HepG2 (cell line): ENCODE results near the gene VSNL1. TPM values are rescaled to one million over a fixed set of nuclear protein-coding genes. Genes with fewer than 3 reads are reported as not detected.

ENCODE experiments used
- ATAC-seq: fragments of 200-7000 bp; cut with Tn5 transposase; 3 replicates; pipeline ENCODE4 v1.9.1; 2020; ENCODE audit warnings: mild to moderate bottlenecking, moderate library complexity
- BruUV-seq: library from RNA; stranded (reverse); fragments of 400-500 nt; replicated peaks from 2 replicates; lab custom pipeline; 2021; lab: Mats Ljungman, UMichigan
- CTCF ChIA-PET: fragments of 300-600 bp; formaldehyde crosslinking; extraction: SDS; loops from one replicate; lab custom pipeline; 2021; ENCODE audit warnings: low total read pairs, inconsistent platforms, low intra/inter-chr PET ratio; lab: Yijun Ruan, JAX
- POLR2A ChIA-PET: fragments of 350-600 bp; sonication (Branson Sonifier 250); formaldehyde crosslinking; loops from one replicate; lab custom pipeline; 2020; ENCODE audit warnings: antibody characterized with exemption, inconsistent platforms; lab: Yijun Ruan, JAX
- DNase-seq: peaks from one replicate; pipeline ENCODE4 v3.0.0-alpha.2; 2015; ENCODE audit warnings: low spot score
- FAIRE-seq: peaks from 3 replicates; lab custom pipeline; 2011; peaks lifted over from hg19 to GRCh38; lab: Jason Lieb, UNC
- H2AFZ ChIP-seq: one replicate; pipeline ENCODE4 v1.6.1; 2011; ENCODE audit warnings: low read length, inconsistent platforms
- H3K27ac ChIP-seq: fragments of 300-600 bp; 3 replicates; pipeline ENCODE4 v1.8.0; 2011; ENCODE audit warnings: mixed run types, mild to moderate bottlenecking, mixed read lengths, low read length, inconsistent platforms; ENCODE audit not compliant: insufficient read depth; ENCODE audit errors: extremely low read length
- H3K27me3 ChIP-seq, 2 experiments: fragments of 200-600 bp in 1 of 2; 2 replicates in 1 of 2; 3 replicates in 1 of 2; pipeline versions ENCODE4 v1.6.0 to v1.8.0; 2011; ENCODE audit warnings: low read length in 2 of 2, mild to moderate bottlenecking in 2 of 2, moderate library complexity in 2 of 2, inconsistent platforms in 1 of 2; ENCODE audit not compliant: insufficient read depth in 2 of 2, control insufficient read depth in 1 of 2
- H3K36me3 ChIP-seq, 2 experiments: fragments of 200-600 bp in 1 of 2; replicated peaks in 1 of 2; 2 replicates in 1 of 2; 3 replicates in 1 of 2; pipeline versions ENCODE4 v1.5.1 to v1.8.0; 2011; ENCODE audit warnings: low read length in 2 of 2, inconsistent platforms in 1 of 2; ENCODE audit not compliant: insufficient read depth in 2 of 2, control insufficient read depth in 1 of 2
- H3K4me1 ChIP-seq: 2 replicates; pipeline ENCODE4 v1.5.1; 2012; ENCODE audit warnings: low read length, inconsistent platforms; ENCODE audit not compliant: insufficient read depth
- H3K4me2 ChIP-seq: 2 replicates; pipeline ENCODE4 v1.6.0; 2011; ENCODE audit warnings: low read depth, low read length, inconsistent platforms
- H3K4me3 ChIP-seq, 3 experiments: fragments of 200-600 bp in 1 of 3; sonication (generic), shearing (Covaris generic) in 1 of 3; replicated peaks in 1 of 3; 2 replicates each; pipeline ENCODE4 v1.5.1; 2011 to 2016; ENCODE audit warnings: low read length in 3 of 3, inconsistent platforms in 2 of 3, low read depth in 2 of 3, mild to moderate bottlenecking in 2 of 3, control low read depth in 1 of 3, mixed read lengths in 1 of 3; ENCODE audit not compliant: insufficient read depth in 1 of 3
- H3K79me2 ChIP-seq: one replicate; pipeline ENCODE4 v1.6.1; 2011; ENCODE audit warnings: low read length, inconsistent platforms; ENCODE audit not compliant: insufficient read depth
- H3K9ac ChIP-seq: 2 replicates; pipeline ENCODE4 v1.6.0; 2011; ENCODE audit warnings: mild to moderate bottlenecking, low read depth, low read length, inconsistent platforms; ENCODE audit not compliant: insufficient read depth
- H3K9me3 ChIP-seq: 2 replicates; pipeline ENCODE4 v1.5.1; 2012; ENCODE audit warnings: mild to moderate bottlenecking, low read length
- H4K20me1 ChIP-seq: 2 replicates; pipeline ENCODE4 v1.6.0; 2011; ENCODE audit warnings: inconsistent platforms, mild to moderate bottlenecking, low read length, moderate library complexity; ENCODE audit not compliant: insufficient read depth
- ARNT ChIP-seq: fragments of 450-650 bp; IDR thresholded peaks from 2 replicates; pipeline ENCODE4 v1.6.1; 2017
- ASH2L ChIP-seq: fragments of 300-600, 200-600 bp; sonication (generic); IDR thresholded peaks from 2 replicates; pipeline ENCODE4 v1.7.0; 2017; ENCODE audit warnings: low read depth, mild to moderate bottlenecking, moderate library complexity, mixed read lengths, low read length; ENCODE audit not compliant: insufficient read length
- CHCHD3 ChIP-seq: sonication (generic); formaldehyde crosslinking; IDR thresholded peaks from 2 replicates; pipeline ENCODE4 v1.8.0; 2022; ENCODE audit warnings: mild to moderate bottlenecking, missing genetic modification reagents, moderate library complexity
- CHD4 ChIP-seq: fragments of 200-600 bp; sonication (generic); IDR thresholded peaks from 2 replicates; pipeline ENCODE4 v1.7.0; 2017; ENCODE audit warnings: mild to moderate bottlenecking, low read length, borderline replicate concordance
- EHMT2 ChIP-seq: fragments of 200-600 bp; sonication (generic); IDR thresholded peaks from 2 replicates; pipeline ENCODE4 v1.7.0; 2017; ENCODE audit warnings: antibody characterized with exemption, low read depth, low read length, borderline replicate concordance
- MAF1 ChIP-seq: sonication (generic); formaldehyde crosslinking; IDR thresholded peaks from 2 replicates; pipeline ENCODE4 v1.5.0; 2020; ENCODE audit warnings: missing genetic modification reagents, borderline replicate concordance
- PHB2 ChIP-seq: fragments of 450-650 bp; IDR thresholded peaks from 2 replicates; pipeline ENCODE4 v1.6.1; 2018; ENCODE audit not compliant: partially characterized antibody
- SNRNP70 ChIP-seq: fragments of 200-400 bp; formaldehyde crosslinking; IDR thresholded peaks from 2 replicates; pipeline ENCODE4 v1.6.1; 2017; ENCODE audit warnings: mild to moderate bottlenecking, low read depth, low read length, moderate library complexity
- STAT5B ChIP-seq: sonication (generic); formaldehyde crosslinking; IDR thresholded peaks from 2 replicates; pipeline ENCODE4 v1.4.0; 2020; ENCODE audit warnings: missing genetic modification reagents
- TEAD3 ChIP-seq: optimal IDR thresholded peaks from 2 replicates; pipeline ENCODE3; 2016; ENCODE audit warnings: borderline replicate concordance
- ZEB1 ChIP-seq: IDR thresholded peaks from 2 replicates; pipeline ENCODE4 v1.6.1; 2012; ENCODE audit warnings: mild to moderate bottlenecking, low read depth, inconsistent platforms; ENCODE audit not compliant: insufficient replicate concordance
- ZNF136 ChIP-seq: sonication (generic); formaldehyde crosslinking; IDR thresholded peaks from 2 replicates; pipeline ENCODE4 v1.8.1; 2022; ENCODE audit warnings: low read depth, mild to moderate bottlenecking, moderate library complexity, missing genetic modification reagents
- ZNF768 ChIP-seq: sonication (generic); formaldehyde crosslinking; IDR thresholded peaks from 2 replicates; pipeline ENCODE4 v1.4.0; 2020; ENCODE audit warnings: missing genetic modification reagents
- in situ Hi-C: cut with HindIII; loops from 2 replicates; pipeline ENCODE4 v1.10.0; 2017; ENCODE audit warnings: low pct_unique_long_range_greater_than_20kb; ENCODE audit not compliant: extremely low pct_ligation_motif_present
- intact Hi-C: fragments of 100-400 bp; cut with micrococcal nuclease; formaldehyde crosslinking; loops from one replicate; pipeline ENCODE4 v1.10.0; 2022; ENCODE audit not compliant: unreplicated experiment
- polyA plus RNA-seq, 8 experiments: library from polyadenylated mRNA; depleted of rRNA in 3 of 8; stranded (reverse) in 7 of 8; unstranded in 1 of 8; fragments of >200 nt; fragmentation: Illumina TruSeq in 4 of 8; extraction: Trizol in 4 of 8; gene quantifications; 2 replicates each; pipeline versions ENCODE4 v1.2.1 to v1.2.3, GENCODE V29; 2011 to 2016; ENCODE audit warnings: low read depth in 4 of 8, missing spikeins in 1 of 8, mixed read lengths in 1 of 8; ENCODE audit not compliant: insufficient read depth in 1 of 8
- total RNA-seq, 5 experiments: library from RNA; depleted of rRNA; stranded (reverse); fragments of >200 nt; fragmentation: Illumina TruSeq; extraction: Trizol; gene quantifications; 2 replicates each; pipeline ENCODE4 v1.2.3, GENCODE V29; 2016; ENCODE audit warnings: low read depth in 1 of 5
- TF ChIP-seq, protein P1 (sequence below): sonication (generic); formaldehyde crosslinking; IDR thresholded peaks from 2 replicates; pipeline ENCODE4 v1.9.0; 2021; ENCODE audit warnings: missing genetic modification reagents, mild to moderate bottlenecking, borderline replicate concordance
- TF ChIP-seq, protein P2 (sequence below): sonication (generic); formaldehyde crosslinking; conservative IDR thresholded peaks from 2 replicates; pipeline ENCODE4 v1.8.0; 2022; ENCODE audit warnings: missing genetic modification reagents
- TF ChIP-seq, protein P3 (sequence below): sonication (generic); formaldehyde crosslinking; IDR thresholded peaks from 2 replicates; pipeline ENCODE4 v1.8.1; 2023; ENCODE audit warnings: mild to moderate bottlenecking, missing genetic modification reagents, borderline replicate concordance
- TF ChIP-seq, protein P4 (sequence below): IDR thresholded peaks from 2 replicates; pipeline ENCODE4 v1.6.1; 2016

VSNL1 gene
- total and polyA plus RNA-seq, 2 of the 13 experiments (the other 11 are each of a cell fraction or from before 2014, with no cell fraction given): 63.2 to 95.9 TPM

DNA sequence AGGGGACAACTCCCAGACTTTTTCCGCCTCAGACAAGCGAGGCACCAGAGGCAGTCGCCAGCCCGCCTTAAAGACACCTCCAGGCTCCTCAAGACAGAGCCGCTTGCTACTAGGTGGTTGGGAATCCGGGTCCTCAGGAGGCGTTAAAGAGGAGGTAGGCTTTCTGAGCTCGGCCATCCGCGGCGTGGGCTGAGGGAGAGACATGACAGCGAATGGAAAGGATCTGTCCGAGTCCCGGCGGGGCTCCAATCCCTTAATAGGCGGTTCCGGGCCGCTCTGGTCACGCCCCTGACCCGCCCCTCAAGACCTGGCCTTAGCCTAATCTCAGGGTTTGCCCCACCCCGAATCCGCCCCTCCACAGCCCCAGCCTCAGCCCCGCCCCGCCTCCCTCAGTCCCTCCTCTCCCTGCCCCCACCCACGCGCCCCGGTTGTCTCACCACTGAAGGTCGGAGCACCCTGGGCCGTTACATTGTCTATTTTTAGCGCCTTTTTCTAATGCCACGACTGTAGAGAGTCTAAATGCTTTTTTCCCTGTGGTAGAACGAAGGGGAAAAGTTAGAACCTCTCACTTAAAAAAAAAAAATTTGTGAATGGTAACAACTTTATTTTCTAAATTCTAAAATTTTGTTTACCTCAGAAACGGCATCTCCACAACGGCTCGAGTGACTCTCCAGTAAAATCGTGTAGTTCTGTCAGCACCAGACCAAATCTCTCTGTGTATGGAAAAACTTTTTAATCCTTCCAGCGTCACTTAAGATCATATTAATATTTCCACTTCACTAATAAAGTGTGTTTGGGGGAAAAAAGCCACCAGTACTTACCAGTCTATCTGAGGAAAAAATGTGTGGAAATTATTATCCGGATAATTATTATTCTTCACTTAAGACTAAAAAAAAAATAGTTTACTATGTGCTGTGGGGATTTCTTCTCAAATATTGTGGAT is 22.0 kb upstream of the VSNL1 start, which contains the start of gene RAD51AP2 (continued):
- TF ChIP-seq ZNF768 (CRISPR knock-in tag) (no peak), ASH2L (peak; percentile 59), ARNT (no peak), MAF1 (CRISPR knock-in tag) (no peak), ZEB1 (peak; percentile 91), SNRNP70 (no peak), TEAD3 (no peak)
- TF ChIP-seq, all 625 proteins: peak for 65

GRCh38 chr2:17519486-17519885 is 21.0 kb upstream of the VSNL1 start:
- Histone ChIP-seq H3K9me3 (no peaks in the 10 kb centered on the region), H3K79me2 (no peaks in the 10 kb centered on the region), H3K27me3 (peaks cover 0 to 14% of the 10 kb centered on the region in 2 experiments; a peak in 1 of 5 replicates), H3K9ac (no peak overlapping the region), H2AFZ (no peak overlapping the region), H3K27ac (no peak overlapping the region), H3K4me3 (no peak overlapping the region), H3K36me3 (no peaks in the 10 kb centered on the region), H4K20me1 (no peaks in the 10 kb centered on the region), H3K4me1 (peaks cover 15% of the 10 kb centered on the region), H3K4me2 (no peak overlapping the region)
- ChIA-PET CTCF (no interaction called here), POLR2A (interaction anchor here (1.0 kb wide), 1 partner anchor 21 kb away, joined by 3 read pairs; the partner anchor contains the start of gene VSNL1)
- no peak for DNase-seq
- in situ Hi-C loops: loop anchor here (5.0 kb wide), 1 partner anchor 37 kb away; no protein-coding TSS in a partner anchor
- no TSS peak for BruUV-seq
- ATAC-seq: no peak
- no peak for FAIRE-seq
- intact Hi-C loops: no loop called here
- TF ChIP-seq CHCHD3 (CRISPR knock-in tag): no peak
- TF ChIP-seq, protein P1, sequence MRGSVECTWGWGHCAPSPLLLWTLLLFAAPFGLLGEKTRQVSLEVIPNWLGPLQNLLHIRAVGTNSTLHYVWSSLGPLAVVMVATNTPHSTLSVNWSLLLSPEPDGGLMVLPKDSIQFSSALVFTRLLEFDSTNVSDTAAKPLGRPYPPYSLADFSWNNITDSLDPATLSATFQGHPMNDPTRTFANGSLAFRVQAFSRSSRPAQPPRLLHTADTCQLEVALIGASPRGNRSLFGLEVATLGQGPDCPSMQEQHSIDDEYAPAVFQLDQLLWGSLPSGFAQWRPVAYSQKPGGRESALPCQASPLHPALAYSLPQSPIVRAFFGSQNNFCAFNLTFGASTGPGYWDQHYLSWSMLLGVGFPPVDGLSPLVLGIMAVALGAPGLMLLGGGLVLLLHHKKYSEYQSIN (CRISPR knock-in tag): no peak
- TF ChIP-seq ZNF136 (CRISPR knock-in tag): no peak
- TF ChIP-seq EHMT2: no peak
- TF ChIP-seq, protein P2, sequence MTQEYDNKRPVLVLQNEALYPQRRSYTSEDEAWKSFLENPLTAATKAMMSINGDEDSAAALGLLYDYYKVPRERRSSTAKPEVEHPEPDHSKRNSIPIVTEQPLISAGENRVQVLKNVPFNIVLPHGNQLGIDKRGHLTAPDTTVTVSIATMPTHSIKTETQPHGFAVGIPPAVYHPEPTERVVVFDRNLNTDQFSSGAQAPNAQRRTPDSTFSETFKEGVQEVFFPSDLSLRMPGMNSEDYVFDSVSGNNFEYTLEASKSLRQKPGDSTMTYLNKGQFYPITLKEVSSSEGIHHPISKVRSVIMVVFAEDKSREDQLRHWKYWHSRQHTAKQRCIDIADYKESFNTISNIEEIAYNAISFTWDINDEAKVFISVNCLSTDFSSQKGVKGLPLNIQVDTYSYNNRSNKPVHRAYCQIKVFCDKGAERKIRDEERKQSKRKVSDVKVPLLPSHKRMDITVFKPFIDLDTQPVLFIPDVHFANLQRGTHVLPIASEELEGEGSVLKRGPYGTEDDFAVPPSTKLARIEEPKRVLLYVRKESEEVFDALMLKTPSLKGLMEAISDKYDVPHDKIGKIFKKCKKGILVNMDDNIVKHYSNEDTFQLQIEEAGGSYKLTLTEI: no peak
- no peak for TF ChIP-seq PHB2
- TF ChIP-seq, protein P3, sequence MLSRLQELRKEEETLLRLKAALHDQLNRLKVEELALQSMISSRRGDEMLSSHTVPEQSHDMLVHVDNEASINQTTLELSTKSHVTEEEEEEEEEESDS (CRISPR knock-in tag): no peak
- TF ChIP-seq CHD4: no peak
- TF ChIP-seq, protein P4, sequence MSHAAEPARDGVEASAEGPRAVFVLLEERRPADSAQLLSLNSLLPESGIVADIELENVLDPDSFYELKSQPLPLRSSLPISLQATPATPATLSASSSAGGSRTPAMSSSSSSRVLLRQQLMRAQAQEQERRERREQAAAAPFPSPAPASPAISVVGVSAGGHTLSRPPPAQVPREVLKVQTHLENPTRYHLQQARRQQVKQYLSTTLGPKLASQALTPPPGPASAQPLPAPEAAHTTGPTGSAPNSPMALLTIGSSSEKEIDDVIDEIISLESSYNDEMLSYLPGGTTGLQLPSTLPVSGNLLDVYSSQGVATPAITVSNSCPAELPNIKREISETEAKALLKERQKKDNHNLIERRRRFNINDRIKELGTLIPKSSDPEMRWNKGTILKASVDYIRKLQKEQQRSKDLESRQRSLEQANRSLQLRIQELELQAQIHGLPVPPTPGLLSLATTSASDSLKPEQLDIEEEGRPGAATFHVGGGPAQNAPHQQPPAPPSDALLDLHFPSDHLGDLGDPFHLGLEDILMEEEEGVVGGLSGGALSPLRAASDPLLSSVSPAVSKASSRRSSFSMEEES: no peak
- TF ChIP-seq STAT5B (CRISPR knock-in tag): no peak
